Kidney (tissue), 14 donors: ENCODE results near the gene LRP5. TPM values are rescaled to one million over a fixed set of nuclear protein-coding genes. Genes with fewer than 3 reads are reported as not detected.

Experiments
- DNase-seq, 5 donors: peaks; one replicate each; pipeline ENCODE4 v3.0.0-alpha.2; 2013 to 2020
- FAIRE-seq: peaks from 2 replicates; lab custom pipeline; 2012; peaks lifted over from hg19 to GRCh38; lab: Jason Lieb, UNC
- H3K27ac ChIP-seq, 2 donors: one replicate each; pipeline ENCODE4 v1.7.0; 2013; ENCODE audit warnings: low read depth in 2 of 2, low read length in 2 of 2, inconsistent platforms in 1 of 2
- H3K27me3 ChIP-seq: one replicate; pipeline ENCODE4 v1.7.1; 2013; ENCODE audit warnings: low read length, inconsistent platforms; ENCODE audit not compliant: control insufficient read depth, insufficient read depth
- H3K36me3 ChIP-seq, 3 donors: one replicate each; pipeline versions ENCODE4 v1.7.0 to v1.7.1; 2013; ENCODE audit warnings: low read length in 3 of 3, control low read depth in 1 of 3, inconsistent platforms in 1 of 3; ENCODE audit not compliant: insufficient read depth in 3 of 3, control insufficient read depth in 2 of 3
- H3K4me1 ChIP-seq, 3 donors: one replicate each; pipeline versions ENCODE4 v1.7.0 to v1.7.1; 2013; ENCODE audit warnings: low read length in 3 of 3, inconsistent platforms in 1 of 3, low read depth in 1 of 3; ENCODE audit not compliant: control insufficient read depth in 2 of 3, insufficient read depth in 2 of 3
- H3K4me3 ChIP-seq, 3 donors: one replicate each; pipeline versions ENCODE4 v1.7.0 to v1.8.1; 2013; ENCODE audit warnings: low read length in 3 of 3, control low read depth in 1 of 3, inconsistent platforms in 1 of 3
- H3K9ac ChIP-seq, 3 donors: one replicate each; pipeline versions ENCODE4 v1.7.0 to v1.7.1; 2013; ENCODE audit warnings: low read length in 3 of 3, control low read depth in 1 of 3, inconsistent platforms in 1 of 3
- H3K9me3 ChIP-seq, 3 donors: one replicate each; pipeline versions ENCODE4 v1.7.0 to v1.7.1; 2013; ENCODE audit warnings: low read length in 3 of 3, control low read depth in 1 of 3, inconsistent platforms in 1 of 3; ENCODE audit not compliant: control insufficient read depth in 2 of 3, insufficient read depth in 1 of 3
- CTCF ChIP-seq: IDR thresholded peaks from 3 replicates; pipeline ENCODE4 v1.5.1; 2012; ENCODE audit warnings: mild to moderate bottlenecking, moderate library complexity, borderline replicate concordance; ENCODE audit not compliant: insufficient read depth; ENCODE audit errors: extremely low read depth
- intact Hi-C: fragments of 100-400 bp; cut with DNase I; formaldehyde crosslinking; loops from one replicate; pipeline ENCODE4 v1.11.1; 2022
- polyA plus RNA-seq: library from polyadenylated mRNA; stranded (reverse); fragments of 350-450 nt; fragmentation: Illumina TruSeq; extraction: RNeasy Lipid Tissue Mini Kit (QIAGEN cat#74804); gene quantifications from one replicate; pipeline ENCODE4 v1.2.3, GENCODE V29; 2014; ENCODE audit warnings: low read depth, low replicate concordance; ENCODE audit not compliant: insufficient read depth
- total RNA-seq: library from RNA; stranded (reverse); fragmentation: NEBNext Ultra II Directional; extraction: Animal tissue kit (Norgen Biotek cat#: 25700); gene quantifications from one replicate; pipeline ENCODE4 v1.2.1, GENCODE V29; 2021
- donor health status: control.
- donor health status: control.
- donor health status: control.
- donor health status: control.
- donor health status: control.
- donor health status: DM: yes; HTN: yes; CAD: no.
- donor health status: Normal renal cell carcinoma (clear cell type).

LRP5 gene
- total and polyA plus RNA-seq, 2 donors from 2014 or later, result 55.4 to 71.3 TPM

GRCh38 chr11:68337399-68337835 lies 25.0 kb downstream of the LRP5 start:
- Histone ChIP-seq H3K9me3 (no peaks in the 10 kb centered on the region), H3K27ac (no peak overlapping the region), H3K36me3 (no peaks in the 10 kb centered on the region), H3K4me1 (peaks cover 0 to 20% (median 4%) of the 10 kb centered on the region in 3 donors), H3K4me3 (no peak overlapping the region), H3K9ac (no peak overlapping the region), H3K27me3 (no peaks in the 10 kb centered on the region)
- intact Hi-C loops, result no loop called here
- TF ChIP-seq CTCF, result no peak
- DNase-seq, result no peak
- no peak for FAIRE-seq

GRCh38 chr11:68338051-68338780 lies 25.8 kb downstream of the LRP5 start:
- Histone ChIP-seq H3K4me1 (peaks cover 0 to 18% (median 12%) of the 10 kb centered on the region in 3 donors), H3K27ac (no peak overlapping the region), H3K36me3 (no peaks in the 10 kb centered on the region), H3K9me3 (no peaks in the 10 kb centered on the region), H3K9ac (no peak overlapping the region), H3K27me3 (no peaks in the 10 kb centered on the region), H3K4me3 (no peak overlapping the region)
- intact Hi-C loops, result no loop called here
- no peak for TF ChIP-seq CTCF
- DNase-seq (no peak), FAIRE-seq (no peak)

- H3K27ac ChIP-seq, result no peak overlapping the region
- H3K27me3 ChIP-seq, result no peaks in the 10 kb centered on the region
- DNase-seq (no peak), FAIRE-seq (no peak)
- intact Hi-C loops, result no loop called here
- H3K9ac ChIP-seq, result no peak overlapping the region
- no peaks in the 10 kb centered on the region for H3K9me3 ChIP-seq
- H3K4me3 ChIP-seq, result no peak overlapping the region
- no peak for TF ChIP-seq CTCF
- H3K4me1 ChIP-seq, result peaks cover 0 to 22% (median 20%) of the 10 kb centered on the region in 3 donors
- no peaks in the 10 kb centered on the region for H3K36me3 ChIP-seq
Observed at GRCh38 chr11:68340003-68340767, 27.8 kb downstream of the LRP5 start.
